Nephron (organoid): Measurements from ENCODE around the gene TSPAN31.
"Not testable (repeated sequence)": the region's sequence is repeated elsewhere in the genome, so short reads cannot be mapped to it uniquely, and the experiment has no call there.

Experiments
- H3K27ac Mint-ChIP-seq, 3 experiments: 2 replicates each; pipeline ENCODE4 v1.8.0; 2020; ENCODE audit warnings: mixed read lengths in 3 of 3, mild to moderate bottlenecking in 2 of 3, moderate library complexity in 1 of 3
- H3K27me3 Mint-ChIP-seq: 2 replicates; pipeline ENCODE4 v1.8.0; 2021; ENCODE audit warnings: low read depth, mild to moderate bottlenecking, moderate library complexity, mixed read lengths
- H3K36me3 Mint-ChIP-seq: 2 replicates; pipeline ENCODE4 v1.8.0; 2020; ENCODE audit warnings: low read depth, mixed read lengths
- H3K4me1 Mint-ChIP-seq: 2 replicates; pipeline ENCODE4 v1.8.0; 2020; ENCODE audit warnings: mixed read lengths
- H3K4me3 Mint-ChIP-seq, 3 experiments: 2 replicates each; pipeline ENCODE4 v1.8.0; 2020; ENCODE audit warnings: mild to moderate bottlenecking in 3 of 3, mixed read lengths in 3 of 3, moderate library complexity in 2 of 3
- H3K9me3 Mint-ChIP-seq: 2 replicates; pipeline ENCODE4 v1.8.0; 2020; ENCODE audit warnings: mixed read lengths
- CTCF ChIP-seq, 3 experiments: fragments of 200-600 bp; sonication (generic); IDR thresholded peaks; one replicate each; pipeline ENCODE4 v1.5.0; 2021; ENCODE audit warnings: antibody characterized with exemption in 3 of 3; ENCODE audit not compliant: unreplicated experiment in 3 of 3

The TSPAN31 gene

GRCh38 chr12:57770734-57771133, 25.9 kb downstream of the TSPAN31 start:
- H3K27ac Mint-ChIP-seq, result peak overlapping the region in 2 of 3 experiments; percentile 25 to 58
- peaks cover 23% of the 10 kb centered on the region for H3K36me3 Mint-ChIP-seq
- H3K4me1 Mint-ChIP-seq, result peaks cover 35% of the 10 kb centered on the region
- peak overlapping the region; percentile 43 to 69 (median 68) for H3K4me3 Mint-ChIP-seq
- TF ChIP-seq CTCF (IDR thresholded peaks at IDR 0.05; ENCODE audit: unreplicated experiment in 3 of 3), result no peak
- H3K9me3 Mint-ChIP-seq, result no peaks in the 10 kb centered on the region
- peaks cover 38% of the 10 kb centered on the region for H3K27me3 Mint-ChIP-seq

- Mint-ChIP-seq H3K9me3 (no peaks in the 10 kb centered on the region), H3K36me3 (peaks cover 28% of the 10 kb centered on the region), H3K27ac (peak overlapping the region; percentile 92 to 97 (median 93)), H3K4me1 (peaks cover 32% of the 10 kb centered on the region), H3K27me3 (peaks cover 32% of the 10 kb centered on the region), H3K4me3 (peak overlapping the region; percentile 89 to 97 (median 97))
- no peak for TF ChIP-seq CTCF (IDR thresholded peaks at IDR 0.05; ENCODE audit: unreplicated experiment in 3 of 3)
Observed at GRCh38 chr12:57771236-57771872, 26.5 kb downstream of the TSPAN31 start.

GRCh38 chr12:57771873-57772428, 27.1 kb downstream of the TSPAN31 start, which contains the start of gene METTL1:
TSS of gene METTL1 (minus strand) at chr12:57772105. CDS start at chr12:57772083, 22 bp downstream.
- peaks cover 26% of the 10 kb centered on the region for H3K4me1 Mint-ChIP-seq

GRCh38 chr12:57772429-57773322, 27.8 kb downstream of the TSPAN31 start, which contains the start of gene EEF1AKMT3:
TSS of gene EEF1AKMT3 (plus strand) at chr12:57772614. CDS start at chr12:57772725, 111 bp downstream.
- H3K36me3 Mint-ChIP-seq, result peaks cover 28% of the 10 kb centered on the region
- peaks cover 25% of the 10 kb centered on the region for H3K4me1 Mint-ChIP-seq
- no peak for TF ChIP-seq CTCF (IDR thresholded peaks at IDR 0.05; ENCODE audit: unreplicated experiment in 3 of 3)
- H3K27ac Mint-ChIP-seq, result peak within 1 kb of the TSS; percentile 92 to 97 (median 93)
- peak within 1 kb of the TSS; percentile 89 to 97 (median 97) for H3K4me3 Mint-ChIP-seq
- peaks cover 19% of the 10 kb centered on the region for H3K27me3 Mint-ChIP-seq
- H3K9me3 Mint-ChIP-seq, result no peaks in the 10 kb centered on the region

More at GRCh38 chr12:57771873-57772428, 27.1 kb downstream of the TSPAN31 start, which contains the start of gene METTL1:
- Mint-ChIP-seq H3K36me3 (peaks cover 28% of the 10 kb centered on the region), H3K4me3 (peak within 1 kb of the TSS; percentile 89 to 97 (median 97)), H3K27me3 (peaks cover 26% of the 10 kb centered on the region), H3K9me3 (no peaks in the 10 kb centered on the region), H3K27ac (peak within 1 kb of the TSS; percentile 92 to 97 (median 93))
- TF ChIP-seq CTCF (IDR thresholded peaks at IDR 0.05; ENCODE audit: unreplicated experiment in 3 of 3), result no peak

- Mint-ChIP-seq H3K36me3 (peaks cover 19% of the 10 kb centered on the region), H3K4me1 (peaks cover 25% of the 10 kb centered on the region), H3K4me3 (peak overlapping the region; percentile 15 to 49 (median 28))
- not testable (repeated sequence) for H3K27me3 Mint-ChIP-seq, H3K9me3 Mint-ChIP-seq, H3K27ac Mint-ChIP-seq
Observed at GRCh38 chr12:57774634-57775033, 29.8 kb downstream of the TSPAN31 start.

- peaks cover 3% of the 10 kb centered on the region for H3K27me3 Mint-ChIP-seq
- TF ChIP-seq CTCF (IDR thresholded peaks at IDR 0.05; ENCODE audit: unreplicated experiment in 3 of 3), result no peak
- H3K9me3 Mint-ChIP-seq, result no peaks in the 10 kb centered on the region
- H3K36me3 Mint-ChIP-seq, result peaks cover 15% of the 10 kb centered on the region
- peak overlapping the region; percentile 5 to 63 (median 53) for H3K4me3 Mint-ChIP-seq
- peaks cover 22% of the 10 kb centered on the region for H3K4me1 Mint-ChIP-seq
- H3K27ac Mint-ChIP-seq, result no peak overlapping the region
Observed at GRCh38 chr12:57775044-57775443, 30.2 kb downstream of the TSPAN31 start.
